Cerebellar cortex (tissue), 1 donor: Measurements from ENCODE around the gene MIOS.
"Not testable (repeated sequence)": the region's sequence is repeated elsewhere in the genome, so short reads cannot be mapped to it uniquely, and the experiment has no call there.

Experiments used
- DNase-seq: peaks from one replicate; pipeline ENCODE4 v3.0.0-alpha.2; 2015; ENCODE audit warnings: low spot score

MIOS gene

DNA sequence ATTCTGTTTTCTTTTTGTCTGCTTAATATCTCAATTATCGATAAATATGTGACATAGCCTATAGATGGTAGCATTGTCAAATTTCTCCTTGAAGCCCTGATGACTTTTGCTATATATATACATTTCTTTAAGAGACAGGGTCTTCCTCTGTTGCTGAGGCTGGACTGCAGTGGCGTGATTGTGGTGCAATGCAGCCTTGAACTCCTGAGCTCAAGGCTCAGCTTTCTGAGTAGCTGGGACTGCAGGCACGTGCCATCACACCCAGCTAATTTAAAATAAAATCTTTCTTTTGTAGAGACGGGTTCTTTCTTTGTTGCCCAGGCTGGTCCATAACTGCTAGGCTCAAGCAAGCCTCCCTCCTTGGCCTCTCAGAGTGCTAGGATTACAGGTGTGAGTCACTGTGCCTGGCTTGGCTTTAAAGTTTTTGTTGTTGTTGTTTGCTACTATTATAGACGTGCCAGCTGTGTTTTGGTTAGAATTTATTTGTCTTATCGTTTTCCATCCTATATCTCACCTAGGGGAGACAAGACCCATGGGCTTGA, 80.9 kb downstream of the MIOS start:
- DNase-seq: no peak

DNA sequence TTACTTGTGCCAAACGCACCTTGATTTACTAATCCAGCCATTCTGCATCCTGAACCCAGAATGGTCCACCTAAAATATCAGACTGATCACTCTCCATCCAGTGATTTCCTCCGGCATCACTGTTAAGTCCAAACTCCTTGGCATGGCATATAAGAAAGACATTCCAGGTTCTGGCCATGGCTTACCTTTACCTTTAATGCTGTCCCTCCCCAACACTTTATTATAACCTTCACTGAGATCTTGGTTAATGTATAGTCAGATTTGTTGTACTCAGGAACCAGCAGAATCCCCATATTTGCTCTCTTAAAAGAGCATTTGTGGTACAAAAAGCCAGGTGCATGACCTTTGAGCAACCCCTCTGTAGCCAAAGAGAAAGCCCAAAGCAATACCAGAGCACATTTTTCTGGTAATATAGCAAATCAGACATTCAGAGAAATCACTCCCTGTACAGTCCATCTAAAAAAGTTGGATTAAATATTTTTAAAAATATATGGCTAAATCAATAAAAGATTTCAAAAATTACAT, 84.1 kb downstream of the MIOS start:
- no peak for DNase-seq

DNA sequence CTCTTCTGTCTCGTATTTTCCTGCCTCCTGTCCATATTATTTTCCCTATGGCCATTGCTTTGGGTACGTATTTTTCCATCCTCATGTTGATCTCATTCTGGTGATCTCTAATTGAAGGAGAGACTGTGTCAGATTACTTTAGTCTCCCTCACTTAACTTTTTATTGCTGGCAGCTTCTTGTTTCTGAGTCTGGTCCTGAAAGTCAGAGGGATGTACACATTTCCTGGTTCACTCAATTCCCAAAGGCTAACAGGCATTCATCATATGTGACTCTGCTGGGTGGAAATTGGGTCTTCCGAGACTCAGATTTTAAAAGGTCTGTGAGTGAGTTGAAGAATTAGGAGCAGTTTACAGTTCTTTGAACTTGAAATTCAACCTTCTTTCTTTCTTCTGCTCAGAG, 84.8 kb downstream of the MIOS start:
- no peak for DNase-seq

GRCh38 chr7:7652798-7653540, 86.3 kb downstream of the MIOS start:
- DNase-seq: no peak

DNA sequence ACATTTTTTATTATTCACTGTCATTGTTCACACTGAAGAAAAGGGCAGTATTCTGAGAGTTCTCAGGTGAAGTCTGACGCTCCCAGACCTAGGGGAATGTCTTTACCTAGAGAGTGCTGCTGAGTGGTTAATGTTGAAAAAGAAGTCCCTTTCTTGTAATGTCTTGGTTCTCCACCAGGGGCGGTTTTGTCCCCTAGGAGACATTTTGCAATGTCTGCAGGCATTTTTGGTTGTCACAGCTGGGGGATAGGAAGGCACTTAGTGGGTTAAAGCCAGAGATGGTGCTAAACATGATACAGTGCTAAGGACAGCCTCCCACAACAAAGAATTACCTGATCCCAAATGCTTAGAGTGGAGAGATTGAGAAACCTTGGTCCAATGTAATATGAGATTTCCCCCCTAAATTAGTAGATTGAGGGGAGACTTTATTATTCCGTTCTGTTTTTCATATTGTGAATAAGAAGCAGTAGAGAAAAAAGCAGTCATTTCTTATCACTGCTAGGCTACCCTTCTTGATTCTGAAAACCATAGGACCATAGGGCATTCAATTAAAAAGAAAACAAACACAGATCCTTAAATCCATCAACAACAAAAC, 87.0 kb downstream of the MIOS start:
- DNase-seq: no peak

- DNase-seq: no peak
These were observed 88.5 kb downstream of the MIOS start for GRCh38 chr7:7654964-7655715.

- DNase-seq: not testable (repeated sequence)
These were observed 89.8 kb downstream of the MIOS start for GRCh38 chr7:7656459-7656858.
